Measurements from ENCODE around the gene DSCAM. TPM values are rescaled to one million over a fixed set of nuclear protein-coding genes. Genes with fewer than 3 reads are reported as not detected.

Gene DSCAM
- total RNA-seq, 2 donors from 2014 or later: 18.5 to 25.5 TPM

DNA sequence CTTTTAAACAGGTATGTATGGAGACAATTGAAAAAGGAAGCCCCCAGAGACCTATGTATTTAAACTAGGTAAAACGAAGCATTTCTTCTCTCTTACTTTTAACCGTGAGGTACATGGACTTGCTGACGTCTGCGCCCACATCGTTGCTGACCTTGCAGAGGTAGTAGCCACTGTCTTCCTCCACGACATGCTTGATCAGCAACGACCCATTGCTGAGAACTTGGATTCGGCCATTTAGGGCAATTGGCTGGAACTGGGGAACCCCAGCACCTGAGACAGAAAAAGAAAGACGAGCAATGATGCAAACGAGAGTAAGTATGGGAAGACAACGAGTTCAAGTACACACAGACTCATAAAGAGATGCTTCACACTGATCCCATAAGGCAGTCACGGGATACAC, 571.0 kb downstream of the DSCAM start:
- Histone ChIP-seq H3K9me3 (ENCODE audit: control insufficient read depth, low read length) (no peaks in the 10 kb centered on the region), H3K36me3 (ENCODE audit: control insufficient read depth, insufficient read depth, low read length) (peaks cover 84% of the 10 kb centered on the region), H3K27me3 (ENCODE audit: control insufficient read depth, insufficient read depth, low read length, poor library complexity, severe bottlenecking) (no peaks in the 10 kb centered on the region), H3K4me1 (ENCODE audit: control insufficient read depth, insufficient read depth, low read length) (no peaks in the 10 kb centered on the region), H3K9ac (ENCODE audit: extremely low read depth, low read length, poor library complexity, severe bottlenecking) (no peak overlapping the region), H3K27ac (ENCODE audit: low read depth, low read length) (no peak overlapping the region), H3K4me3 (ENCODE audit: low read length) (no peak overlapping the region)
- 89 to 94% methylated on average over 8 to 12 of the region's 12 CpGs for WGBS, 2 experiments (ENCODE audit: insufficient coverage in 1 of 2, insufficient read length in 1 of 2)
- no peaks in the 10 kb centered on the region for H3K27me3 Mint-ChIP-seq (ENCODE audit: insufficient read depth)
- peaks cover 13% of the 10 kb centered on the region for H3K36me3 Mint-ChIP-seq (ENCODE audit: low read depth)
- no peak overlapping the region for H3K4me3 Mint-ChIP-seq
- TF ChIP-seq, protein P1, sequence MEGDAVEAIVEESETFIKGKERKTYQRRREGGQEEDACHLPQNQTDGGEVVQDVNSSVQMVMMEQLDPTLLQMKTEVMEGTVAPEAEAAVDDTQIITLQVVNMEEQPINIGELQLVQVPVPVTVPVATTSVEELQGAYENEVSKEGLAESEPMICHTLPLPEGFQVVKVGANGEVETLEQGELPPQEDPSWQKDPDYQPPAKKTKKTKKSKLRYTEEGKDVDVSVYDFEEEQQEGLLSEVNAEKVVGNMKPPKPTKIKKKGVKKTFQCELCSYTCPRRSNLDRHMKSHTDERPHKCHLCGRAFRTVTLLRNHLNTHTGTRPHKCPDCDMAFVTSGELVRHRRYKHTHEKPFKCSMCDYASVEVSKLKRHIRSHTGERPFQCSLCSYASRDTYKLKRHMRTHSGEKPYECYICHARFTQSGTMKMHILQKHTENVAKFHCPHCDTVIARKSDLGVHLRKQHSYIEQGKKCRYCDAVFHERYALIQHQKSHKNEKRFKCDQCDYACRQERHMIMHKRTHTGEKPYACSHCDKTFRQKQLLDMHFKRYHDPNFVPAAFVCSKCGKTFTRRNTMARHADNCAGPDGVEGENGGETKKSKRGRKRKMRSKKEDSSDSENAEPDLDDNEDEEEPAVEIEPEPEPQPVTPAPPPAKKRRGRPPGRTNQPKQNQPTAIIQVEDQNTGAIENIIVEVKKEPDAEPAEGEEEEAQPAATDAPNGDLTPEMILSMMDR (conservative IDR thresholded peaks at IDR 0.05): no peak
- H3K27ac Mint-ChIP-seq: no peak overlapping the region
- DNase-seq: no peak
- H3K4me1 Mint-ChIP-seq: peaks cover 3% of the 10 kb centered on the region
- H3K9me3 Mint-ChIP-seq: no peaks in the 10 kb centered on the region

- WGBS, 2 experiments (ENCODE audit: insufficient coverage in 1 of 2, insufficient read length in 1 of 2): 72 to 82% methylated on average over 2 to 4 of the region's 4 CpGs
- H3K36me3 ChIP-seq (ENCODE audit: control insufficient read depth, insufficient read depth, low read length): peaks cover 75% of the 10 kb centered on the region
- TF ChIP-seq, protein P1 (conservative IDR thresholded peaks at IDR 0.05): no peak
- no peaks in the 10 kb centered on the region for H3K27me3 ChIP-seq (ENCODE audit: control insufficient read depth, insufficient read depth, low read length, poor library complexity, severe bottlenecking)
- no peak overlapping the region for H3K27ac Mint-ChIP-seq
- no peak overlapping the region for H3K9ac ChIP-seq (ENCODE audit: extremely low read depth, low read length, poor library complexity, severe bottlenecking)
- peaks cover 16% of the 10 kb centered on the region for H3K36me3 Mint-ChIP-seq (ENCODE audit: low read depth)
- H3K4me1 Mint-ChIP-seq: peaks cover under 1% of the 10 kb centered on the region
- H3K9me3 ChIP-seq (ENCODE audit: control insufficient read depth, low read length): no peaks in the 10 kb centered on the region
- H3K27ac ChIP-seq (ENCODE audit: low read depth, low read length): no peak overlapping the region
- H3K27me3 Mint-ChIP-seq (ENCODE audit: insufficient read depth): no peaks in the 10 kb centered on the region
- H3K9me3 Mint-ChIP-seq: no peaks in the 10 kb centered on the region
- H3K4me3 Mint-ChIP-seq: no peak overlapping the region
- no peak overlapping the region for H3K4me3 ChIP-seq (ENCODE audit: low read length)
- DNase-seq: no peak
- no peaks in the 10 kb centered on the region for H3K4me1 ChIP-seq (ENCODE audit: control insufficient read depth, insufficient read depth, low read length)
These were observed 574.9 kb downstream of the DSCAM start for GRCh38 chr21:40272037-40272436.

DNA sequence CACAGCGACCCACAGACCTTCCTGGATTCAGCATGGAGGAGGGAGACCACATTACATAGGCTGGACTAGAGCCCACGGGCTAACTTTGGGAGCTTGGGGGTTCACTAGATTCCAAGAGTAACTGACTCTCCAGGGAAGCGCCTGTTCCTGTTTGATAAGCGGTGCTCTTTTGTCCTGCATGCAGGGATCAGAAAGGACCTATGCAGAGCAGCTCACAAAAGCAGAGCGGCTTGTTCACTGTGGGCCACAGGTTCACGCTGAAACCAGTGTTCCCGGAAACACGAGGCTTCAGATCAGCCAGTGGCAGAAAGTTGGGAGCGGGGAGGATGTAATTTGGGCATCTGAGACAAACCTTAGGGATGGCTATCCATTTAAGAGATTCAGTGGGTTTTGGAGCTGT, 575.8 kb downstream of the DSCAM start:
- Histone ChIP-seq H3K27ac (ENCODE audit: low read depth, low read length) (no peak overlapping the region), H3K27me3 (ENCODE audit: control insufficient read depth, insufficient read depth, low read length, poor library complexity, severe bottlenecking) (no peaks in the 10 kb centered on the region), H3K4me1 (ENCODE audit: control insufficient read depth, insufficient read depth, low read length) (no peaks in the 10 kb centered on the region), H3K9me3 (ENCODE audit: control insufficient read depth, low read length) (no peaks in the 10 kb centered on the region), H3K4me3 (ENCODE audit: low read length) (no peak overlapping the region), H3K36me3 (ENCODE audit: control insufficient read depth, insufficient read depth, low read length) (peaks cover 68% of the 10 kb centered on the region), H3K9ac (ENCODE audit: extremely low read depth, low read length, poor library complexity, severe bottlenecking) (no peak overlapping the region)
- DNase-seq: no peak
- WGBS, 2 experiments (ENCODE audit: insufficient coverage in 1 of 2, insufficient read length in 1 of 2): 86 to 89% methylated on average over 8 to 9 of the region's 9 CpGs
- TF ChIP-seq, protein P1 (conservative IDR thresholded peaks at IDR 0.05): no peak
- Mint-ChIP-seq H3K4me1 (no peaks in the 10 kb centered on the region), H3K9me3 (no peaks in the 10 kb centered on the region), H3K27ac (no peak overlapping the region), H3K27me3 (ENCODE audit: insufficient read depth) (no peaks in the 10 kb centered on the region), H3K4me3 (no peak overlapping the region), H3K36me3 (ENCODE audit: low read depth) (peaks cover 15% of the 10 kb centered on the region)

All from endodermal cell (in vitro differentiated cells).